Measurements from ENCODE around the gene SCML2. TPM values are rescaled to one million over a fixed set of nuclear protein-coding genes. Genes with fewer than 3 reads are reported as not detected.
"Not testable (repeated sequence)": the region's sequence is repeated elsewhere in the genome, so short reads cannot be mapped to it uniquely, and the experiment has no call there.

Gene SCML2
- total RNA-seq, 1 donor from 2014 or later = 3.6 TPM

GRCh38 chrX:18252644-18253359 lies 101.7 kb downstream of the SCML2 start:
- H3K4me1 Mint-ChIP-seq (ENCODE audit: low read depth) = no peaks in the 10 kb centered on the region
- H3K27ac Mint-ChIP-seq = no peak overlapping the region
- H3K36me3 Mint-ChIP-seq (ENCODE audit: low read depth) = no peaks in the 10 kb centered on the region
- no peaks in the 10 kb centered on the region for H3K9me3 Mint-ChIP-seq
- no peaks in the 10 kb centered on the region for H3K27me3 Mint-ChIP-seq (ENCODE audit: insufficient read depth)
- intact Hi-C loops (cut with micrococcal nuclease) = no loop called here
- DNase-seq (ENCODE audit: low spot score) = no peak
- H3K4me3 Mint-ChIP-seq = no peak overlapping the region

GRCh38 chrX:18229646-18230045 lies 124.8 kb downstream of the SCML2 start:
- H3K27me3 Mint-ChIP-seq (ENCODE audit: insufficient read depth); intact Hi-C loops (cut with micrococcal nuclease); H3K9me3 Mint-ChIP-seq; H3K36me3 Mint-ChIP-seq (ENCODE audit: low read depth); H3K27ac Mint-ChIP-seq; DNase-seq (ENCODE audit: low spot score); H3K4me3 Mint-ChIP-seq; H3K4me1 Mint-ChIP-seq (ENCODE audit: low read depth): not testable (repeated sequence)

- intact Hi-C loops (cut with micrococcal nuclease) = no loop called here
- Mint-ChIP-seq H3K4me3 (no peak overlapping the region), H3K36me3 (ENCODE audit: low read depth) (no peaks in the 10 kb centered on the region), H3K27me3 (ENCODE audit: insufficient read depth) (peaks cover 2% of the 10 kb centered on the region), H3K27ac (no peak overlapping the region), H3K9me3 (no peaks in the 10 kb centered on the region), H3K4me1 (ENCODE audit: low read depth) (no peaks in the 10 kb centered on the region)
- DNase-seq (ENCODE audit: low spot score) = no peak
Observed at GRCh38 chrX:18228069-18228468, 126.4 kb downstream of the SCML2 start.

GRCh38 chrX:18227458-18227857 lies 127.0 kb downstream of the SCML2 start:
- Mint-ChIP-seq H3K4me1 (ENCODE audit: low read depth) (no peaks in the 10 kb centered on the region), H3K4me3 (no peak overlapping the region), H3K27me3 (ENCODE audit: insufficient read depth) (peaks cover 2% of the 10 kb centered on the region), H3K36me3 (ENCODE audit: low read depth) (no peaks in the 10 kb centered on the region), H3K9me3 (no peaks in the 10 kb centered on the region), H3K27ac (no peak overlapping the region)
- intact Hi-C loops (cut with micrococcal nuclease) = no loop called here
- no peak for DNase-seq (ENCODE audit: low spot score)

- no peaks in the 10 kb centered on the region for H3K27me3 Mint-ChIP-seq (ENCODE audit: insufficient read depth)
- H3K4me3 Mint-ChIP-seq = no peak within 1 kb of the TSS
- H3K36me3 Mint-ChIP-seq (ENCODE audit: low read depth) = no peaks in the 10 kb centered on the region
- no peaks in the 10 kb centered on the region for H3K4me1 Mint-ChIP-seq (ENCODE audit: low read depth)
- no peak for DNase-seq (ENCODE audit: low spot score)
- intact Hi-C loops (cut with micrococcal nuclease) = no loop called here
- H3K9me3 Mint-ChIP-seq = no peaks in the 10 kb centered on the region
- H3K27ac Mint-ChIP-seq = no peak within 1 kb of the TSS
Observed at GRCh38 chrX:18220786-18221185, 133.7 kb downstream of the SCML2 start, which contains the start of gene BEND2. BEND2 (minus strand) TSS chrX:18220886; CDS start chrX:18220750, 136 bp downstream.

- no peak overlapping the region for H3K4me3 Mint-ChIP-seq
- no peaks in the 10 kb centered on the region for H3K36me3 Mint-ChIP-seq (ENCODE audit: low read depth)
- H3K27ac Mint-ChIP-seq = no peak overlapping the region
- H3K4me1 Mint-ChIP-seq (ENCODE audit: low read depth) = no peaks in the 10 kb centered on the region
- no peaks in the 10 kb centered on the region for H3K9me3 Mint-ChIP-seq
- no peak for DNase-seq (ENCODE audit: low spot score)
- peaks cover 2% of the 10 kb centered on the region for H3K27me3 Mint-ChIP-seq (ENCODE audit: insufficient read depth)
- intact Hi-C loops (cut with micrococcal nuclease) = no loop called here
Observed at GRCh38 chrX:18210470-18210869, 144.0 kb downstream of the SCML2 start.

GRCh38 chrX:18206657-18207056 lies 147.8 kb downstream of the SCML2 start:
- Mint-ChIP-seq H3K9me3 (no peaks in the 10 kb centered on the region), H3K27ac (no peak overlapping the region), H3K27me3 (ENCODE audit: insufficient read depth) (peaks cover 2% of the 10 kb centered on the region), H3K4me1 (ENCODE audit: low read depth) (no peaks in the 10 kb centered on the region), H3K4me3 (no peak overlapping the region), H3K36me3 (ENCODE audit: low read depth) (no peaks in the 10 kb centered on the region)
- intact Hi-C loops (cut with micrococcal nuclease) = no loop called here
- DNase-seq (ENCODE audit: low spot score) = no peak

GRCh38 chrX:18203631-18204030 lies 150.9 kb downstream of the SCML2 start:
- Mint-ChIP-seq H3K4me1 (ENCODE audit: low read depth) (no peaks in the 10 kb centered on the region), H3K27ac (no peak overlapping the region), H3K9me3 (no peaks in the 10 kb centered on the region), H3K36me3 (ENCODE audit: low read depth) (no peaks in the 10 kb centered on the region), H3K27me3 (ENCODE audit: insufficient read depth) (peaks cover 2% of the 10 kb centered on the region), H3K4me3 (no peak overlapping the region)
- DNase-seq (ENCODE audit: low spot score) = no peak
- intact Hi-C loops (cut with micrococcal nuclease) = no loop called here

- H3K4me1 Mint-ChIP-seq (ENCODE audit: low read depth) = no peaks in the 10 kb centered on the region
- no peak overlapping the region for H3K4me3 Mint-ChIP-seq
- intact Hi-C loops (cut with micrococcal nuclease) = no loop called here
- H3K27ac Mint-ChIP-seq = no peak overlapping the region
- no peak for DNase-seq (ENCODE audit: low spot score)
- H3K9me3 Mint-ChIP-seq = no peaks in the 10 kb centered on the region
- no peaks in the 10 kb centered on the region for H3K36me3 Mint-ChIP-seq (ENCODE audit: low read depth)
- H3K27me3 Mint-ChIP-seq (ENCODE audit: insufficient read depth) = no peaks in the 10 kb centered on the region
Observed at GRCh38 chrX:18194688-18195087, 159.8 kb downstream of the SCML2 start.

Other genes with a start within 250 kb of the SCML2 start
- gene BEND2, start 133.8 kb downstream of the SCML2 start, total RNA-seq = not detected in 2 replicates
- 0.69 and 0.73 TPM in 2 replicates for gene CDKL5, start 70.9 kb upstream of the SCML2 start, total RNA-seq